Neural progenitor cell (in vitro differentiated cells): ENCODE data around the gene TSPAN12. TPM values are rescaled to one million over a fixed set of nuclear protein-coding genes. Genes with fewer than 3 reads are reported as not detected.

Experiments used
- DNase-seq: peaks from one replicate; pipeline ENCODE4 v3.0.0-alpha.2; 2016; ENCODE audit warnings: low spot score
- H2AFZ ChIP-seq: fragments of 200-600 bp; sonication (generic); replicated peaks from 2 replicates; pipeline ENCODE4 v1.6.1; 2016; ENCODE audit warnings: antibody characterized with exemption
- H3F3A ChIP-seq: fragments of 200-600 bp; sonication (generic); 2 replicates; pipeline ENCODE4 v1.6.1; 2016; ENCODE audit warnings: antibody characterized with exemption, low read depth
- H3K27ac ChIP-seq: fragments of 200-600 bp; sonication (generic); 2 replicates; pipeline ENCODE4 v1.5.1; 2016; ENCODE audit warnings: mild to moderate bottlenecking
- H3K27me3 ChIP-seq: fragments of 200-600 bp; sonication (generic); 2 replicates; pipeline ENCODE4 v1.6.1; 2016; ENCODE audit warnings: mild to moderate bottlenecking, moderate library complexity
- H3K36me3 ChIP-seq: fragments of 200-600 bp; sonication (generic); 2 replicates; pipeline ENCODE4 v1.5.1; 2016
- H3K4me1 ChIP-seq: fragments of 200-600 bp; sonication (generic); 2 replicates; pipeline ENCODE4 v1.6.1; 2016; ENCODE audit warnings: mixed run types
- H3K4me2 ChIP-seq: fragments of 200-600 bp; sonication (generic); 2 replicates; pipeline ENCODE4 v1.6.1; 2016
- H3K4me3 ChIP-seq: fragments of 200-600 bp; sonication (generic); 2 replicates; pipeline ENCODE4 v1.5.1; 2016
- H3K79me2 ChIP-seq: fragments of 200-600 bp; sonication (generic); 2 replicates; pipeline ENCODE4 v1.6.1; 2016; ENCODE audit warnings: low read depth
- H3K9ac ChIP-seq: fragments of 200-600 bp; sonication (generic); 2 replicates; pipeline ENCODE4 v1.6.1; 2016
- H3K9me3 ChIP-seq: fragments of 200-600 bp; sonication (generic); 2 replicates; pipeline ENCODE4 v1.5.1; 2016; ENCODE audit warnings: low read depth
- H4K20me1 ChIP-seq: fragments of 200-600 bp; sonication (generic); 2 replicates; pipeline ENCODE4 v1.6.1; 2016; ENCODE audit warnings: low read depth
- H3K27ac Mint-ChIP-seq: 3 replicates; pipeline ENCODE4 v1.8.0; 2021; ENCODE audit warnings: mixed read lengths
- H3K27me3 Mint-ChIP-seq: 2 replicates; pipeline ENCODE4 v1.8.0; 2022; ENCODE audit warnings: low read depth, mild to moderate bottlenecking, inconsistent platforms, moderate library complexity, mixed read lengths; ENCODE audit not compliant: insufficient read depth
- H3K36me3 Mint-ChIP-seq: 3 replicates; pipeline ENCODE4 v1.8.0; 2021; ENCODE audit warnings: mixed read lengths
- H3K4me1 Mint-ChIP-seq: 3 replicates; pipeline ENCODE4 v1.8.0; 2021; ENCODE audit warnings: mixed read lengths
- H3K4me3 Mint-ChIP-seq: 3 replicates; pipeline ENCODE4 v1.8.0; 2021; ENCODE audit warnings: mild to moderate bottlenecking, moderate library complexity, mixed read lengths
- H3K9me3 Mint-ChIP-seq: 3 replicates; pipeline ENCODE4 v1.8.0; 2020; ENCODE audit warnings: mixed read lengths
- CTCF ChIP-seq: fragments of 200-600 bp; sonication (generic); IDR thresholded peaks from 2 replicates; pipeline ENCODE4 v1.5.1; 2017; ENCODE audit warnings: antibody characterized with exemption, mild to moderate bottlenecking
- EZH2 ChIP-seq: fragments of 200-600 bp; sonication (generic); IDR thresholded peaks from 2 replicates; pipeline ENCODE4 v1.6.1; 2017; ENCODE audit warnings: antibody characterized with exemption, mild to moderate bottlenecking, moderate library complexity
- EZH2phosphoT487 ChIP-seq: fragments of 200-600 bp; sonication (generic); IDR thresholded peaks from 2 replicates; pipeline ENCODE4 v1.6.1; 2017; ENCODE audit warnings: antibody characterized with exemption
- total RNA-seq: library from RNA; depleted of rRNA; stranded (reverse); fragments of >200 nt; gene quantifications from 2 replicates; pipeline ENCODE4 v1.2.3, GENCODE V29; 2015; ENCODE audit warnings: low replicate concordance

The TSPAN12 gene
- total RNA-seq, 1 donor from 2014 or later = 26.7 TPM

- Histone ChIP-seq H3K9me3 (no peaks in the 10 kb centered on the region), H3F3A (no peaks in the 10 kb centered on the region), H3K27ac (no peak overlapping the region), H2AFZ (no peak overlapping the region), H3K9ac (no peak overlapping the region), H3K36me3 (no peaks in the 10 kb centered on the region), H3K27me3 (no peaks in the 10 kb centered on the region), H3K79me2 (no peaks in the 10 kb centered on the region), H3K4me1 (peaks cover 11% of the 10 kb centered on the region), H3K4me2 (peak overlapping the region; percentile 20), H3K4me3 (no peak overlapping the region), H4K20me1 (no peaks in the 10 kb centered on the region)
- Mint-ChIP-seq H3K27me3 (no peaks in the 10 kb centered on the region), H3K9me3 (no peaks in the 10 kb centered on the region), H3K4me1 (peaks cover 4% of the 10 kb centered on the region), H3K36me3 (no peaks in the 10 kb centered on the region), H3K27ac (no peak overlapping the region), H3K4me3 (no peak overlapping the region)
- peak; percentile 36 for DNase-seq
- TF ChIP-seq CTCF = no peak
- no peak for TF ChIP-seq EZH2
- no peak for TF ChIP-seq EZH2phosphoT487
Observed at GRCh38 chr7:120873401-120873800, 15.5 kb upstream of the TSPAN12 start.

- Histone ChIP-seq H3K4me1 (peaks cover 20% of the 10 kb centered on the region), H3K4me3 (no peak overlapping the region), H3K36me3 (no peaks in the 10 kb centered on the region), H3K4me2 (no peak overlapping the region), H3K9ac (no peak overlapping the region), H3K27me3 (no peaks in the 10 kb centered on the region), H2AFZ (no peak overlapping the region), H3K79me2 (no peaks in the 10 kb centered on the region), H3K27ac (no peak overlapping the region), H3K9me3 (no peaks in the 10 kb centered on the region), H4K20me1 (no peaks in the 10 kb centered on the region), H3F3A (no peaks in the 10 kb centered on the region)
- Mint-ChIP-seq H3K27ac (no peak overlapping the region), H3K4me1 (peaks cover 10% of the 10 kb centered on the region), H3K27me3 (no peaks in the 10 kb centered on the region), H3K36me3 (no peaks in the 10 kb centered on the region), H3K9me3 (no peaks in the 10 kb centered on the region), H3K4me3 (no peak overlapping the region)
- TF ChIP-seq CTCF (no peak), EZH2 (no peak)
- DNase-seq = no peak
Observed at GRCh38 chr7:120869700-120870099, 11.8 kb upstream of the TSPAN12 start.

GRCh38 chr7:120867932-120868331 is 10.0 kb upstream of the TSPAN12 start:
- H3K4me1 Mint-ChIP-seq = peaks cover 16% of the 10 kb centered on the region
- TF ChIP-seq EZH2phosphoT487 (no peak), EZH2 (no peak), CTCF (no peak)

More at GRCh38 chr7:120867932-120868331, 10.0 kb upstream of the TSPAN12 start:
- no peak for DNase-seq
- no peak overlapping the region for H3K4me3 Mint-ChIP-seq
- Histone ChIP-seq H3K4me2 (no peak overlapping the region), H3K9ac (no peak overlapping the region), H3K36me3 (no peaks in the 10 kb centered on the region), H3K4me1 (peaks cover 14% of the 10 kb centered on the region), H3F3A (no peaks in the 10 kb centered on the region), H3K27me3 (no peaks in the 10 kb centered on the region), H2AFZ (no peak overlapping the region), H3K79me2 (no peaks in the 10 kb centered on the region), H4K20me1 (no peaks in the 10 kb centered on the region), H3K4me3 (no peak overlapping the region), H3K9me3 (no peaks in the 10 kb centered on the region), H3K27ac (no peak overlapping the region)
- H3K9me3 Mint-ChIP-seq = no peaks in the 10 kb centered on the region
- no peaks in the 10 kb centered on the region for H3K27me3 Mint-ChIP-seq
- H3K36me3 Mint-ChIP-seq = no peaks in the 10 kb centered on the region
- no peak overlapping the region for H3K27ac Mint-ChIP-seq
